OCI-LY7 (cell line): ENCODE results near the gene HSPA12A.

Experiments used
- EZH2phosphoT487 ChIP-seq: fragments of 200-600 bp; sonication (generic); IDR thresholded peaks from 2 replicates; pipeline ENCODE4 v1.6.1; 2018; ENCODE audit warnings: low read depth, borderline replicate concordance, mild to moderate bottlenecking, mixed run types, antibody characterized with exemption, low read length, moderate library complexity, mixed read lengths
- TF ChIP-seq, protein P1 (sequence below): fragments of 200-600 bp; sonication (generic); conservative IDR thresholded peaks from 2 replicates; pipeline ENCODE4 v1.5.1; 2014; ENCODE audit warnings: mild to moderate bottlenecking, antibody characterized with exemption, low read length, moderate library complexity, mixed read lengths

GRCh38 chr10:116699471-116700150 is 42.8 kb downstream of the HSPA12A start:
- TF ChIP-seq, protein P1, sequence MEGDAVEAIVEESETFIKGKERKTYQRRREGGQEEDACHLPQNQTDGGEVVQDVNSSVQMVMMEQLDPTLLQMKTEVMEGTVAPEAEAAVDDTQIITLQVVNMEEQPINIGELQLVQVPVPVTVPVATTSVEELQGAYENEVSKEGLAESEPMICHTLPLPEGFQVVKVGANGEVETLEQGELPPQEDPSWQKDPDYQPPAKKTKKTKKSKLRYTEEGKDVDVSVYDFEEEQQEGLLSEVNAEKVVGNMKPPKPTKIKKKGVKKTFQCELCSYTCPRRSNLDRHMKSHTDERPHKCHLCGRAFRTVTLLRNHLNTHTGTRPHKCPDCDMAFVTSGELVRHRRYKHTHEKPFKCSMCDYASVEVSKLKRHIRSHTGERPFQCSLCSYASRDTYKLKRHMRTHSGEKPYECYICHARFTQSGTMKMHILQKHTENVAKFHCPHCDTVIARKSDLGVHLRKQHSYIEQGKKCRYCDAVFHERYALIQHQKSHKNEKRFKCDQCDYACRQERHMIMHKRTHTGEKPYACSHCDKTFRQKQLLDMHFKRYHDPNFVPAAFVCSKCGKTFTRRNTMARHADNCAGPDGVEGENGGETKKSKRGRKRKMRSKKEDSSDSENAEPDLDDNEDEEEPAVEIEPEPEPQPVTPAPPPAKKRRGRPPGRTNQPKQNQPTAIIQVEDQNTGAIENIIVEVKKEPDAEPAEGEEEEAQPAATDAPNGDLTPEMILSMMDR: no peak
- no peak for TF ChIP-seq EZH2phosphoT487
